ENCODE measurements around the gene SEPTIN8.

The SEPTIN8 gene

DNA sequence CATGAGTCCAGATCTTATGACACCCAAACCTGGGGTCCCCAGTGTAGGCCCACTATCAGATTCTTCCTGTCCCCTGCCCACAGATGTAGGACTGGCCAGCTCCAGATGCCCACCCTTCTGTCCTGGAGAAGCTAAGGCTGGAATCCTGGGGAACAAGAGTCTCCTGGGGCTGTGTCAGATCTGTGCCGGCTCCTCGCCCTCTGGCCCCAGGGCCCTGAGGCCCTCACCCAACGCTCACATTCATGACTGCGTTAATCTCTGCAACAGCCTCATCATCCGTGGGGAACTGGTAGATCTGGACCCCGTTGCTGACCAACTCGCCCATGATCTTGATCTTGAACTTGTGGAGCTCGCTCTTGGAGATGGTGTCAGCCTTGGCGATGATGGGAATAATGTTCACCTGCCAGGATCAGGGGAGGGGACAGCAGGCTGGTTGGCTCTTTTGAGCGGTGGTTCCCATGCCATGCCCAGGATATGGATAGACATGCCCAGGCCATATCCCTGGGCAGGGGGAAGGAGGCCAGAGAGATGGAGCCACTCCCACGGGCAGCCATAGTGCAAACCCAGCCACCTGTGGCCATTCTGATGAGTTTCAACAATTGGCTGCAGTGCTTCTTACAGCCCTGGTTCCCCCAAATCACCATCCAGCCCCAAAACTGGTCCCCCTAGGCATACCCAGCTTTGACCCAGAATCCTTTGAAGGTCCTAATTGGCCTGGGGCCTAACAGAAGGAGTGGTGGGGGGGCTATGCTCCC, 14.6 kb downstream of the SEPTIN8 start:
- DNase-seq: no peak

GRCh38 chr5:132761321-132762240, 15.5 kb downstream of the SEPTIN8 start:
- no peak for DNase-seq

- no peak for DNase-seq
These were observed 16.3 kb downstream of the SEPTIN8 start for GRCh38 chr5:132760601-132761317.

- DNase-seq: no peak
These were observed 17.0 kb downstream of the SEPTIN8 start for GRCh38 chr5:132760049-132760420.

GRCh38 chr5:132759114-132760048, 17.7 kb downstream of the SEPTIN8 start:
- DNase-seq: no peak

DNA sequence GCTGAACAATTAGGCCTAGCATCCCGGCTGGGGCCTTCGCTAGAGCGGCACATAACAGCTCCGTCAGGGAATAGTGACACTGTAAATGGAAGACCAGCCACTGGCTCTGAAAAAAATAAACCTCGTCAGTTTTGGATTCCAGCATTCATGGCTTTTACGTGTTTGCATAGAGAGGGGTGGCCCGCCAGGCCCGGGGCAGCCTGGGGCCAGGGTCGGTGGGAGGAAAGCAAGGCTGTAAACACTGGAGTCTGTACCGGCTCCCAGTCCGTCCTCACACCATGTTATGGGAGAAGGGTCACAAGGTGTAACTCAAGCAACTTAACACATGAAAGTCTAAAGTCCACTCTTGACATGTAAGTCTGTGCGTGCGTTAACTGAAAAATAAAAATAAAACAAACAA, 18.6 kb downstream of the SEPTIN8 start:
- no peak for DNase-seq

DNA sequence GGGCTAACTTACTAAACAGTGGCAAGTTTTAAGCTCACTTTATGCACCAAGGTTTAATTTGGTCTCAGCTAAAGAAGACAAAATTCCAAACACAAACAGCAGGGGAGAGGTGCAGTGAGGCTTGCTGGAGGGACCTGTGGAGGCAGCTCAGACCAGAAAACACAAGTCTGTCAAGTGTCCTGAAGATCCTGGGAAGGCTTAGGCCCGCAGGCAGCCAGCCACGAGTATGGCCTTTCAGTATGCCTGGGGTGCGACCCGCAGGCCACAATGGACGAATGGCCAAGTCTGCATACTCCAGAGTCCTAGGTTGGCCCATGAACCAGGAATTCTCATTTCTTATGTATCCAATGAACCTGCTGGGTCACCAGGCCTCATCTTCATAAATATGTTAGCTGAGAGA, 20.5 kb downstream of the SEPTIN8 start:
- DNase-seq: no peak

DNA sequence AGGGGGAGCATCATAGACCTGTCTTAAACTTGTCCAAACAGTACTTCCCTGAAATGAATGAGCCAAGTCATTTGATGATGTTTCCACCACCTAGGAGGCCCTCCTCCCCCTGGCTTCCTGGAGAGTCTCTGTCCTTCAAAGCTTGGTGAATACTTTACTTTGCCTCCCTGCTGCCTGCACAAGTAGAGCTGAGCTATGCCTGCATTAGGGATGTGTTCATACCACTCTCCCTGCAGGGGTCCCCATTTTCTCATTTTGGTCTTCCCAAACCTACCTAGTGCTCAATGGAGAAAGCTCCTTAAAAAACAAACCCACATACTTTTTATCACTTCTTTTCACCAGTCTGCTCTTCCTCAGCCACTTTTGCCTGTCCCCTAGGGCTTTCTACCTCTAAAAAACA, 22.1 kb downstream of the SEPTIN8 start:
- DNase-seq: no peak

- no peak for DNase-seq
These were observed 22.9 kb downstream of the SEPTIN8 start for GRCh38 chr5:132754111-132754510.

DNA sequence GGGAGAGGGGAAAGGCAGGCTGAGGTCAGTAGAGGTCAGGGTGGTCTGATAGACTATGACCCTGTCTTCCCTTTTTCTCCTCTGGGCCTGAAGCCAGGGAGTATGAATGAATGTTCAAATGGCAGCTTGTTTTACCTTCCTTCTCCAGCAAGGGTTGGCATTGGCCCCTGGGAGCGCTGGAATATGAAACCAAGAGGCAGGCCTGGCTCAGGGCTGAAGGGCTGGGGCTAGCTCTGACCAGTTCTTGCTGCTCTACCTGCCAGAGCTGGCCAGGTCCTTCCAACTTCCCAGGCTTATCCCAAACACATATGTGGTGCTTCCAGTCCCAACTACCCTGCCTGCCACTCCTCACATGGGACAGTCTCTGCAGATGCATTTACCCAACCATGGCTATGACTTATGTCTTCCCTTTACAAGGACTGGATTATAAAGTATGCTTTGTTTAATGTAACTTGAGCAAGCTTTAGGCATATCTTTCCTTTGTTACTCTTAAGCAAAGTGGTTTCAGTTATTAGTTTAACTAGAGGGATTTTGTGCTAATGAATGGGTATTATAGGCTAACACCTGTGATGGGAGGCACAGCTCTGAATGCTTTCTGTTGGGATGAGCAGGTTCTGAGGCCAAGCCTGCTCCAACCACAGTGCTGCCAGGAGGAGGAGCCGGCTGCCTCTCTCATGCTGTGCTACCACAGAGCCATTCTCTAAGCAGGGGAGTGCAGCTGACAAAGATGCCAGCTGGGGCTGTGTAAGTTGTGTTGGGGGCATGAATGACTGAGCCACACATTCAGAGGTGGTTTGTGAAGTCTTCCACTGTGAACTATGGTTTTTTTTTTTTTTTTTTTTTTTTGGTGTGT, 23.7 kb downstream of the SEPTIN8 start:
- no peak for DNase-seq

DNA sequence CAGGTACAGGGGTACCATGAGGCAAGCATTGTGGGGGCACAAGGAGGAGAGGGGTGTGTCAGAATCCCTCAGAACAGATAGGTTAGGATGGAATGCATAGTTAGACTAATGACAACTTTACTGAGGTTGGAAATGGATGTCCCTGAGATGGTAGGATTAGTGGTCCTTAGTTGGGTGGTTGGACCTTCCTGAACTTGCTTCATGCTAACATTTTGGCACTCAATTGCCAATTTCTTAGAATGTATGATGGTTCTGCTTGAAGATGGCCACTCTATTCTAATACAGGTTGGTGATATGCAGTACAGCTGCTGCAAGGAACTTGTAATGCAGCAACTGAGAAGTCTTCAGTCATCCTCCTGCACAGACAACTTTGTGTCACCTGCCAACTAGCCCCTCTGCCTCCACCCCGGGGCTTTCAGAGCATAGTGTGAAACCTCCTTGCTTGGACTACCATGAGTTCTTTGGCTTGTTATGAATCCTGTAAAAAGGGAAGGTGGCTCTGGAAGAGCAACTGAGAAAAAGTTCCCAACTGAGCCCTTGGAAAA, 24.4 kb downstream of the SEPTIN8 start:
- no peak for DNase-seq

DNA sequence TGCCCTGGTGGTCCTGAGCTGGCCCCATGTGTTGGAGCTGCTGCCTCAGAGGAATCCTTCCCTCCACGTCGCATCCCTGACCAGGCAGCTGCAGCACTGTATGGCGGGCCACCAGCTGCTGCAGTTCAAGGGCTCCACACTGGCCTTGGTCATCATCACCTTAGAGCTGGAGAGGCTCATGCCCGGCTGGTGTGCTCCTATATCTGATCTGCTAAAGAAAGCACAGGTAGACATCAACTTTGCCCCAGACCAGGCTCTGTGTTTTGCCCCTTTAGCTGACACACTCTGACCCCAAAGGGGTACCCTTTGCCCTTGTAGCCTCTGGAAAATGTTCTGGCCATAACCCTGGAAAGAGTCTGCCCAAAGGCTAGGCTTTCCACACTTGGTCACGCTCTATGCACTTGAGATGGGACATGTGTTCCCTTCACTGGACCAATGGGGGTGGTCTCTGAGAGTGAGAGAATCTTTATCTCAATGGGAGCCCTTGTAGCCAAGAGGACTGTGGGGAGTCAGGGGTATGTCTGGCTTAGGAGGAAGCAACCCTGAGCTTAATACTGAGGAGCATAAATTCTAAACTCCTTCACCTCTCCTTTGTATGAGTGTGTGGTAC, 25.0 kb downstream of the SEPTIN8 start:
- DNase-seq: no peak

GRCh38 chr5:132751444-132751843, 25.6 kb downstream of the SEPTIN8 start:
- no peak for DNase-seq

DNA sequence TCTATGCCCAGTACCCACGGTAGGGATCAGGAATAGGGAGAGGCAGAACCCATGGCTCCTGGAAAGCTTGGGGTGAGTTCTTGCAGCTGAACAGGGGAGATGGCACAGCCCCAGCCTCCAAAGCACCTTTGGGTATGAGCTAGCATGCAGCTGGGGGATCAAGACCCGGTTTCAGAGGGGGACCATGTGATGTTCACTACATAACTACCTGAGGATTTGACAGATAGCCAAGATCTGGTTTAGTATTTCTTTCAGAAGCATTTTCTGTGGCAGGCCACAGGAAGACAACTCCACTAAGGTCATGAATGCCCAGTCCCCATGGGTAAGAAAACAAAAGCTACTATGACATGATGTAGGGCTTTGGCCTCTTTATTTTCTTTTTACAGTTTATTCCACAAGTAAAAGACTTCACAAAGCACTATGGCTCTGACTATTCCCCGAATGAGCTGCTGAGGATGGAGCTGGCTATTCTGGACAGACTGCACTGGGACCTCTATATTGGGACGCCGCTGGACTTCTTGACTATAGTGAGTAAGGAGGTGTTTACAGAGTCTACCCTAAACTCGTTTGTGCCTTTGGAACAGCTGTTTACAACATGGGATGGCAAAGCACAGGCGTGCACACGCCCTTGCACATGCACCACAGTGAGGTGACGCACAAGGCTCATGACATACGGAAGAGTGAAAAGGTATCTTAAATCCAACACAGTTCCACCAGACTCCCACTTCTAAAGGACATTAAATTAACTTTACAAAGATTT, 26.4 kb downstream of the SEPTIN8 start:
- DNase-seq: no peak

DNA sequence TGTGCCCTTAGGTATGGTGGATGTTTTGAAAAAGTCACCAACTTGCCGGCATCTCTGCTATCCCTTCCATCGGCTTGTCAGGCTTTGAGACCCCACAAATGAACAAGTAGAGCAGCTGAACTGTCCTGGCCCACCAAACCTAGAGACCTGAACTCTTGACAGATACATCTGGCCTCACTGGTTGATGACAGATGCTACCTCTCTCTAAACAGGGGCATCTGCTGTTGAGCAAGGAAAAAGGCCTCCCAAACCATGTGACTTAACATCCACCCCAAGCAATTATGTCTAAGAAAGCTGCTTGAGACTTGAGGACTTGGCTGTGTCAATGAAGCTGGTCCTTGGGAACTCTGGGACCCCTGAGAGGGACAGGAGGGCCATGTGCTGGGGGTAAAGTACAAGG, 27.5 kb downstream of the SEPTIN8 start:
- no peak for DNase-seq

DNA sequence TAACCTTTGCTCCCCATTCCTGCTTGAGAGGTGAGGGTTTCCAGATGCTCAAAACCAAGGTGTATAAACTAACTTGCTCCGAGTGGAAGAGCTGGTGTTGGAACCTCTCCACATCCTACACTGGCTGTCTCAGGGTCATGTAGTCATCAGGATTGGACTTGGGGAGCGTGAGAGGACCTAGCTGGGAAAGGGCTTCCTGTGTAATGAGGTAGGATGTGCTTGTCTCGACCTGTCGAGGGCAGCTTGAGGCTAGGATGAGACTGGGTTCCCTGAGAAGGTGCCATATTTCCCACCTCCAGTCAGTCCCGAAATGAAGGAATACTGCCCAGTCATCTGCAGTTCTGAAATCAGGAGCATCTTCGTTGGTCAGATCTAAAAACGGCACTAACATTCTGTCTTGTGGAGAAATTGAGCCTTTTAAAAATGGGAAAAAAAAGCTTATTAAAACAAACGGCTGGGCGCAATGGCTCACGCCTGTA, 28.5 kb downstream of the SEPTIN8 start:
- DNase-seq: no peak

DNA sequence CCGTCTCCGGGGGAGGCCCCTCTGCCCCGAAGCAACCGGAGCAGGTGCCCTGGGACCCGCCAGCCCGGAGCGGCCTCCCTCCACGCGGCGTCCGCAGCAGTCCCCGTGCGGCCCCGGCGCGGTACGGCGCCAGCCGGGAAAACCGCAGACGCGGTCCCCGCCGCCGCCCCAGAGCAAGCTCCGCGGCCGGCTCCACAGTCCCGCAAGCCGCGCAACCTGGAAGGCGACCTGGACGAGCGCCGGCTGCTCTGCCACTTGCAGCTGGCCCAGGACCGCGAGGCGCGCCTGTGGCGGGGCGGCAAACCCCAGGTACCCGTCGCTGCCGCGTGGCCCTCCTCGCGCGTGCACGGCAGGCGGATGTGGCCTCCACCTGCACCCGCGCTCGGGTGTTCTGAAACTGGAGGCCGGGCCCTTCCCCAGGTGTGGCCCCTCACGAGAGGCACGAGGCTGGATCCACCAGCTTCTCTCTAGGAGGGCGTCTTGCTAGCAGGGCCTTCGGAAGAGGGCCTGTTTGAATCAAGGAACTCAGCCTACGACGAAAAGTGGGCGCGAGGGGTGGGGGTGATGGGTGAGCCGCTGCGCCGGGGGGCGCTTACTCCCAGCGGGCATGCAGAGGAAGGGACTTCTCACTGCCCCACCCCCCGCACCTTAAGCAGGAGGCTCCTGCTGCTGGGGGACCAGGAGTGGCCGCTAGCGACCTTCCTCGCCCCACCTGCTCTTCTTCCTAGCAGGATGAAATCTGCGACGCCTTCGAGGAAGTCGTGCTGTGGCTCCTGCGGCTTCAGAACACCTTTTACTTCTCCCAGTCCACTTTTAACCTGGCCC, 29.2 kb downstream of the SEPTIN8 start:
- no peak for DNase-seq

GRCh38 chr5:132746954-132747615, 30.0 kb downstream of the SEPTIN8 start, which contains the start of gene CCNI2:
TSS of gene CCNI2 (plus strand) at chr5:132747426. CDS start at chr5:132747496, 70 bp downstream.
- no peak for DNase-seq
